Urinary bladder (tissue), 4 donors: ENCODE data around the gene ADAMTS16. TPM values are rescaled to one million over a fixed set of nuclear protein-coding genes. Genes with fewer than 3 reads are reported as not detected.

Source experiments
- DNase-seq: peaks from one replicate; pipeline ENCODE4 v3.0.0-alpha.2; 2015; ENCODE audit errors: extremely low spot score
- H3K27ac ChIP-seq: one replicate; pipeline ENCODE4 v1.5.1; 2013; ENCODE audit warnings: low read depth, mild to moderate bottlenecking, moderate library complexity
- H3K36me3 ChIP-seq: one replicate; pipeline ENCODE4 v1.6.1; 2013; ENCODE audit warnings: mild to moderate bottlenecking, moderate library complexity; ENCODE audit not compliant: insufficient read depth
- H3K4me1 ChIP-seq: one replicate; pipeline ENCODE4 v1.6.1; 2013; ENCODE audit warnings: mild to moderate bottlenecking, moderate library complexity; ENCODE audit not compliant: insufficient read depth
- H3K4me3 ChIP-seq: one replicate; pipeline ENCODE4 v1.5.1; 2013; ENCODE audit warnings: low read depth, low read length
- WGBS: extraction: QIAGEN DNeasy Blood & Tissue Kit; methylation state at CpG from one replicate; pipeline ENCODE4 v1.1.7; 2013; 5-methylcytosine and 5-hydroxymethylcytosine counted together
- polyA plus RNA-seq: library from polyadenylated mRNA; stranded (reverse); fragments of 200-250 nt; gene quantifications from one replicate; pipeline ENCODE4 v1.2.3, GENCODE V29; 2013
- total RNA-seq: library from RNA; depleted of rRNA; stranded (reverse); fragments of >200 nt; gene quantifications from one replicate; pipeline ENCODE4 v1.2.3, GENCODE V29; 2014
- donor health status: healthy with polysubstance abuse.
- donor health status: healthy.

The ADAMTS16 gene
- total and polyA plus RNA-seq, 2 donors, result 0.16 to 13.5 TPM

- Histone ChIP-seq H3K27ac (no peak overlapping the region), H3K4me1 (no peaks in the 10 kb centered on the region), H3K36me3 (no peaks in the 10 kb centered on the region), H3K4me3 (no peak overlapping the region)
- no peak for DNase-seq
- WGBS, result 90% methylated on average over 3 of the region's 3 CpGs
These were observed 67.7 kb downstream of the ADAMTS16 start for GRCh38 chr5:5207828-5208227.

GRCh38 chr5:5209089-5209488, 69.0 kb downstream of the ADAMTS16 start:
- Histone ChIP-seq H3K4me1 (no peaks in the 10 kb centered on the region), H3K36me3 (no peaks in the 10 kb centered on the region), H3K27ac (no peak overlapping the region), H3K4me3 (no peak overlapping the region)
- DNase-seq, result peak; percentile 83
- WGBS, result 20% methylated on average over 5 of the region's 5 CpGs

GRCh38 chr5:5209510-5210286, 69.6 kb downstream of the ADAMTS16 start:
- no peak for DNase-seq
- H3K36me3 ChIP-seq, result no peaks in the 10 kb centered on the region
- H3K27ac ChIP-seq, result no peak overlapping the region
- 26% methylated on average over 5 of the region's 5 CpGs for WGBS
- no peak overlapping the region for H3K4me3 ChIP-seq
- no peaks in the 10 kb centered on the region for H3K4me1 ChIP-seq

GRCh38 chr5:5217371-5217770, 77.2 kb downstream of the ADAMTS16 start:
- Histone ChIP-seq H3K36me3 (no peaks in the 10 kb centered on the region), H3K4me1 (no peaks in the 10 kb centered on the region), H3K4me3 (no peak overlapping the region), H3K27ac (no peak overlapping the region)
- DNase-seq, result no peak
- WGBS, result 47% methylated on average over 1 of the region's 1 CpG

- H3K36me3 ChIP-seq, result no peaks in the 10 kb centered on the region
- WGBS, result 97% methylated on average over 5 of the region's 5 CpGs
These were observed 78.3 kb downstream of the ADAMTS16 start for GRCh38 chr5:5218396-5218795.

GRCh38 chr5:5219541-5219940, 79.4 kb downstream of the ADAMTS16 start:
- Histone ChIP-seq H3K4me3 (no peak overlapping the region), H3K4me1 (no peaks in the 10 kb centered on the region), H3K27ac (no peak overlapping the region), H3K36me3 (no peaks in the 10 kb centered on the region)
- 93% methylated on average over 3 of the region's 3 CpGs for WGBS
- no peak for DNase-seq

More at GRCh38 chr5:5218396-5218795, 78.3 kb downstream of the ADAMTS16 start:
- H3K4me1 ChIP-seq, result no peaks in the 10 kb centered on the region
- no peak overlapping the region for H3K27ac ChIP-seq
- no peak for DNase-seq
- H3K4me3 ChIP-seq, result no peak overlapping the region

- WGBS, result 44% methylated on average over 14 of the region's 14 CpGs
These were observed 80.9 kb downstream of the ADAMTS16 start for GRCh38 chr5:5220901-5221631.

GRCh38 chr5:5221724-5222123, 81.6 kb downstream of the ADAMTS16 start:
- no peaks in the 10 kb centered on the region for H3K4me1 ChIP-seq
- no peak overlapping the region for H3K27ac ChIP-seq
- H3K4me3 ChIP-seq, result no peak overlapping the region
- no peak for DNase-seq
- 38% methylated on average over 4 of the region's 4 CpGs for WGBS
- H3K36me3 ChIP-seq, result no peaks in the 10 kb centered on the region

More at GRCh38 chr5:5220901-5221631, 80.9 kb downstream of the ADAMTS16 start:
- Histone ChIP-seq H3K27ac (no peak overlapping the region), H3K4me3 (no peak overlapping the region), H3K4me1 (no peaks in the 10 kb centered on the region), H3K36me3 (no peaks in the 10 kb centered on the region)
- no peak for DNase-seq

GRCh38 chr5:5231576-5231975, 91.4 kb downstream of the ADAMTS16 start:
- DNase-seq, result no peak
- no peaks in the 10 kb centered on the region for H3K36me3 ChIP-seq
- H3K4me3 ChIP-seq, result no peak overlapping the region
- WGBS, result 81% methylated on average over 8 of the region's 8 CpGs
- no peak overlapping the region for H3K27ac ChIP-seq
- H3K4me1 ChIP-seq, result no peaks in the 10 kb centered on the region

- DNase-seq, result no peak
- no peaks in the 10 kb centered on the region for H3K36me3 ChIP-seq
- H3K4me3 ChIP-seq, result no peak overlapping the region
- H3K4me1 ChIP-seq, result no peaks in the 10 kb centered on the region
- H3K27ac ChIP-seq, result no peak overlapping the region
- 91% methylated on average over 11 of the region's 11 CpGs for WGBS
These were observed 94.8 kb downstream of the ADAMTS16 start for GRCh38 chr5:5234912-5235311.

- H3K27ac ChIP-seq, result no peak overlapping the region
- 72% methylated on average over 4 of the region's 4 CpGs for WGBS
- DNase-seq, result no peak
- H3K36me3 ChIP-seq, result no peaks in the 10 kb centered on the region
- H3K4me3 ChIP-seq, result no peak overlapping the region
- H3K4me1 ChIP-seq, result no peaks in the 10 kb centered on the region
These were observed 95.6 kb downstream of the ADAMTS16 start for GRCh38 chr5:5235685-5236084.

GRCh38 chr5:5239191-5239590, 99.1 kb downstream of the ADAMTS16 start:
- Histone ChIP-seq H3K4me1 (no peaks in the 10 kb centered on the region), H3K36me3 (no peaks in the 10 kb centered on the region), H3K27ac (no peak overlapping the region), H3K4me3 (no peak overlapping the region)
- no peak for DNase-seq
- 82% methylated on average over 10 of the region's 10 CpGs for WGBS

- H3K27ac ChIP-seq, result no peak overlapping the region
- no peaks in the 10 kb centered on the region for H3K4me1 ChIP-seq
- no peak overlapping the region for H3K4me3 ChIP-seq
- no peak for DNase-seq
- WGBS, result 97% methylated on average over 8 of the region's 8 CpGs
- no peaks in the 10 kb centered on the region for H3K36me3 ChIP-seq
These were observed 100.1 kb downstream of the ADAMTS16 start for GRCh38 chr5:5240234-5240633.

- Histone ChIP-seq H3K36me3 (no peaks in the 10 kb centered on the region), H3K27ac (no peak overlapping the region), H3K4me3 (no peak overlapping the region), H3K4me1 (no peaks in the 10 kb centered on the region)
- WGBS, result 67% methylated on average over 11 of the region's 11 CpGs
- no peak for DNase-seq
These were observed 101.9 kb downstream of the ADAMTS16 start for GRCh38 chr5:5242056-5242455.
